ENCODE measurements around the gene SEC23B. TPM values are rescaled to one million over a fixed set of nuclear protein-coding genes. Genes with fewer than 3 reads are reported as not detected.

The SEC23B gene
- 50.8 and 63.1 TPM in 2 replicates for total RNA-seq (ENCODE audit: low replicate concordance)
- long read RNA-seq, transcript SEC23B-203 (20 exons, 3,351 nt) = minor isoform, 5 of 394 reads
- long read RNA-seq, transcript SEC23B-202 (20 exons, 3,464 nt) = major isoform, 159 of 394 reads
- long read RNA-seq, transcript SEC23B-204 (20 exons, 3,484 nt) = minor isoform, 142 of 394 reads
- long read RNA-seq, partial matches to known transcripts = 46 of 394 reads
- long read RNA-seq, other reads (novel, unspliced or antisense) = 42 of 394 reads

- Mint-ChIP-seq H3K4me1 (ENCODE audit: unreplicated experiment) (peaks cover 21% of the 10 kb centered on the region), H3K9me3 (no peaks in the 10 kb centered on the region), H3K4me3 (peak within 1 kb of the TSS; percentile 100), H3K27ac (peak within 1 kb of the TSS; percentile 100), H3K36me3 (peaks cover 15% of the 10 kb centered on the region), H3K27me3 (no peaks in the 10 kb centered on the region)
- no peak for TF ChIP-seq CTCF (conservative IDR thresholded peaks at IDR 0.05)
- peak; percentile 93 for DNase-seq (ENCODE audit: extremely low spot score, unreplicated experiment)
Measured at GRCh38 chr20:18507218-18508191, at the start of gene SEC23B. TSS of gene SEC23B (plus strand) at chr20:18507940. CDS start at chr20:18510836, 2,896 bp downstream.

GRCh38 chr20:18465536-18466200 lies 42.1 kb upstream of the SEC23B start:
- TF ChIP-seq CTCF (conservative IDR thresholded peaks at IDR 0.05) = no peak
- Mint-ChIP-seq H3K4me1 (ENCODE audit: unreplicated experiment) (peaks cover 9% of the 10 kb centered on the region), H3K36me3 (no peaks in the 10 kb centered on the region), H3K27ac (peak overlapping the region; percentile 99), H3K4me3 (peak overlapping the region; percentile 92), H3K9me3 (no peaks in the 10 kb centered on the region), H3K27me3 (no peaks in the 10 kb centered on the region)
- no peak for DNase-seq (ENCODE audit: extremely low spot score, unreplicated experiment)

GRCh38 chr20:18466574-18466893 lies 41.2 kb upstream of the SEC23B start:
- Mint-ChIP-seq H3K36me3 (no peaks in the 10 kb centered on the region), H3K4me3 (peak overlapping the region; percentile 92), H3K27me3 (no peaks in the 10 kb centered on the region), H3K27ac (peak overlapping the region; percentile 99), H3K4me1 (ENCODE audit: unreplicated experiment) (peaks cover 9% of the 10 kb centered on the region), H3K9me3 (no peaks in the 10 kb centered on the region)
- DNase-seq (ENCODE audit: extremely low spot score, unreplicated experiment) = no peak
- no peak for TF ChIP-seq CTCF (conservative IDR thresholded peaks at IDR 0.05)

GRCh38 chr20:18466894-18467730 lies 40.6 kb upstream of the SEC23B start, which contains the start of the genes DZANK1 and POLR3F:
TSS of gene DZANK1 (minus strand) at chr20:18467030. CDS start at chr20:18465358, 1,672 bp downstream.
TSS of gene POLR3F (plus strand) at chr20:18467390. CDS start at chr20:18467507, 117 bp downstream.
- no peaks in the 10 kb centered on the region for H3K36me3 Mint-ChIP-seq
- no peaks in the 10 kb centered on the region for H3K9me3 Mint-ChIP-seq
- peaks cover 9% of the 10 kb centered on the region for H3K4me1 Mint-ChIP-seq (ENCODE audit: unreplicated experiment)
- H3K27ac Mint-ChIP-seq = peak within 1 kb of the TSS; percentile 99
- H3K27me3 Mint-ChIP-seq = no peaks in the 10 kb centered on the region
- peak within 1 kb of the TSS; percentile 92 for H3K4me3 Mint-ChIP-seq
- DNase-seq (ENCODE audit: extremely low spot score, unreplicated experiment) = peak; percentile 97
- TF ChIP-seq CTCF (conservative IDR thresholded peaks at IDR 0.05) = no peak

GRCh38 chr20:18477218-18477617 lies 30.5 kb upstream of the SEC23B start:
- Mint-ChIP-seq H3K4me1 (ENCODE audit: unreplicated experiment) (no peaks in the 10 kb centered on the region), H3K36me3 (peaks cover 23% of the 10 kb centered on the region), H3K27me3 (no peaks in the 10 kb centered on the region), H3K4me3 (no peak overlapping the region), H3K9me3 (no peaks in the 10 kb centered on the region), H3K27ac (no peak overlapping the region)
- DNase-seq (ENCODE audit: extremely low spot score, unreplicated experiment) = no peak
- TF ChIP-seq CTCF (conservative IDR thresholded peaks at IDR 0.05) = no peak
